NCI-H748 (cell line): Measurements from ENCODE around the gene JPH4.
A peak's percentile ranks its signal among the peaks of the same experiment; 100 is the strongest.
"Not testable (repeated sequence)": the region's sequence is repeated elsewhere in the genome, so short reads cannot be mapped to it uniquely, and the experiment has no call there.

ENCODE experiments used
- DNase-seq: peaks from one replicate; lab custom pipeline; 2025; ENCODE audit not compliant: unreplicated experiment; lab: John Stamatoyannopoulos, UW

The JPH4 gene

DNA sequence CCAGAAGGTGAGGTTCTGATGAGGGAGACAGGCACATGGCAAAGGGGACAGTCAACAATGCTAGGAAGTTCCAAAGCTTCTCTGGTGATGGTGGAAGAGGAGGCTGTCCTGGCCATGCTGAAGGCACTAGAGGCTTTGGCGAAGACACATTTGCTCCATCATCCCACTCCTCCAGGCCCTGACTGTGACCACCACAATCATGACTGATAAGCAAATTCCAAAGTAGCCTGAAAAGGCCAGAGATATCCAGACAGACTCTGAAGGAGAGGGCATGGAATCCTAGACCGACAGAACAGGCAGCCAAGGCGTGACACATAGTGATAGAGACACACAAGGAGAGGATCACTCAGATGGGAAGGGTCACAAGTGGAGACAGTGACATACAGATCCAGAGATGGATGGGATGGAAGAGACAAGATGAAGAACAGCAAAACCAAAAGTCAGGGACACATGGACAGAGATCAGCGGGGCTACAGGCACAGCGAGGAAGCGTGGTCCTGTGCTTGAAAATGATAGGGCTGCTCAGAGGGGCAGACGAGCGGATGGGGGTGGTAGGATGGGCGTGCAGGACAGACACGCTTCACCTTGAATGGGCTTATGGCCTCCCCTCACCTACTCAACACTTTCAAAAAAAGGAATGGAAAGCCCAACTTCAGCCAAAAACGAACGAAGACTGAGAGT lies 28.3 kb downstream of the JPH4 start:
- no peak for DNase-seq

DNA sequence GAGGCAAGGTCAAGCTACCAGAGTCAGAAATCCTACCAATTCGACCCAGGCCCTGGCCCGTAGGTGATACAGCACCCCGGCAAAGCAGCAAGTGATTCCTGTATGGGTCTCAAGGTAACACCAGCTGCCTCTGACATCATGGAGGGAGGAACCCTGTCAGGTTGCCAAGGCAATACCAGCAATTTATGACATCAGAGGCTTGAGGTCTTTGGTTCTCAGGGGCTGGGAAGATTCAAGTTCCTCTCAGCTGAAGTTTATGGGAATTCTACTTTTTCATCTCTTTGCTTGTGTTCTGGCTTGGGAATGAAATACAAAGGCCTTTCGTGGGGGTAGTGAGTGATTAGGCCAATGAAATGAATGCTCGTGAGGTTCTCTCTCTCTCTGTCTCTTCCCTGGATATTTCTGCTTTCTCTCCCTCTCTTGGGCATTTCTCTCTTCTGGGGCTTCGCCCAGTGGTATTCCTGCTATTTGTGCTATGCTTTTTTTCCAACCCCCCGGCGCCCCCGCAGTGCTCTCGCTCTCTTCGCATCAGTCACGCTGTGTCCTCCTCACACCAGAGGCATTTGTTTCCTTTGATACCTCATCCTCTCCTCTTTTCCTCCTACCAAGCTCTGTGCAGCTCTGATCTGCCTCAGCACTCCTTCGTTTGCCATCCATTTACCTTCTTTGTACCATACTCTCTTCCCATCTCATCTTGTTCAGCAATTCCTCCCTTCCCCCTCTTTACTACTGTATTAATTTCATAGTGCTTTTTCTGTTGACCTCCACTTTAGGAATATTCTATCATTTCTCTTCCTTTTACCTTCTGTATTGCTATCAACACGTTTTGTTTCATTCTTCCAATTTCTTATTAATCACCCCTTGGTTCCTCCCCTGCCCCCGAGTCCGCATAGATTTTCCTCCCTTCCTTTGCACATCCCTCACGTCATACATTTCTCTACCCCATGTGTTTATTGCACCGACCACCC lies 30.0 kb downstream of the JPH4 start:
- peak; percentile 22 for DNase-seq

DNA sequence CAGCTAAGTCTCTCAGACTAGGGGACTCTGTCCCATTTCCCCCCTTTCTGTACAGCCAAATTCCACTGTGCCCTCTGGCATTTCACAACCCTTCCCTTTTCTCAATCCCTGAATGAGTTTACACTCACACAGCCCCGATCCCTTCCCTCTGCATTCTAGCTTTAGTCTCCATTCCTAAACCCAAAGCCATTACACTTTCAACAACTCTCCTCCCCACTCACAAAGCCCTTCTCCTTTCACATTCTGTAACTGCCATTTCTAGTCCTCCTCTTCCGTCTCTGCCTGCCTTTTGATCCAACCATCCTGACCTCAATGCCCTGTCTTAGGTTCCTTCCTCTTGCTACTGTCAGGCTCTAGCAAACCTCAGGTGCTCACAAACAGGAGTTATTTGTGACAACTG lies 30.7 kb downstream of the JPH4 start:
- DNase-seq, result no peak

DNA sequence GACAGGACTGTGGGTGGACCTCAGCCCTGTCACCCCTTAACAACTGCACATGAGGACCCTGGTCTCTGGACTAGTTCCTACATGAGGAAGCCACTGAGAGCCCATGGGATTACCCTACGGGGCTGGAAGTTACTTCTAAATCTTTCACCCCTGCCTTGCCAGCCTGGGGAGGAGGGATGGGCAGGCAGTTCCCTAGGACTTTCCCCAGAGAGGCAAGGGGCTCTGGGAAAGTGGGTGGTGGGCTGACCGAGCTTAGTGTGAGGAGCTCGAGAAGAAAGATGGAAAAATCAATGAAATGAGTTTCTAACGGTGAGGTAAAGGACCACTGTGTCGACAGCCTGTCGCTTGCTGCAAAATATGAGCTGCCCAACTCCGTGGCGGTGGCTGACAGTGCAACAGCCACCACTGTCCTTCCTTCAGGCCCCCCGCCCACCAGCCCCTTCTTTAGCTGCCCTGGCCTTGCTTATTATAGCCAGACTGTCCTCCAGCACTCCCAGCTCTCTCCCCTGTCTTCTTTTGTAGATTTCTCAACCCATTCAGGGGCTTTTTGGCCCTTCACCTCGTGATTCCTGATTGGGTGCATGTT lies 32.0 kb downstream of the JPH4 start:
- no peak for DNase-seq

DNA sequence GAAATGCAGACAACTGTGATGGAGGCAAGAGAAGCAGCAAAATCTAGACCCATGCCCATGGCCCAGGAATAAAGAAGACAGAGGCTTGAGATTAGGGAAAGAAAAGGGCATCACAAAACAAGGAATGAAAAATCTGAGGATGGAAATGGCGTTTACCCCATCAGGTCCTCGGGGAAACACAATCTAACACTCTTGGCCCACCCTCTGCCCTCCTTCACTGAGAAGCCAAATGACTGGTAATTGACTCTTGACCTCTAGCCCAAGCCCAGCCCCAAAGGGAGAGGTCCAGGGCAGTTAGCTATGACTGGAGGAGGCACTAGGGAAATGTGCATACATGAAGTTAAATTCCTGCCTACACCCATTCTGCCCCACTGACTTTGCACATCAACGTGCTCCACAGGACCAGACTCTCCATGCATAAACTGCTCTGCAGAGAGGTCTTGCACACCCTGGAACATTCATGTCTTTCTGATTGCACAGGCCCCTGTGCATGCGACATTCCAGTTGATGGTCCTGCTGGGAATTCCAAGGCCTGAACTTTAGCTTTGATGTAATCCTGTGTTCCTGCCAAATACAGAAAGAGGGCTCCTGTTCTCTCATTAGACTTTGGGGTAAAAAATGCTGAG lies 32.7 kb downstream of the JPH4 start:
- DNase-seq, result no peak

DNA sequence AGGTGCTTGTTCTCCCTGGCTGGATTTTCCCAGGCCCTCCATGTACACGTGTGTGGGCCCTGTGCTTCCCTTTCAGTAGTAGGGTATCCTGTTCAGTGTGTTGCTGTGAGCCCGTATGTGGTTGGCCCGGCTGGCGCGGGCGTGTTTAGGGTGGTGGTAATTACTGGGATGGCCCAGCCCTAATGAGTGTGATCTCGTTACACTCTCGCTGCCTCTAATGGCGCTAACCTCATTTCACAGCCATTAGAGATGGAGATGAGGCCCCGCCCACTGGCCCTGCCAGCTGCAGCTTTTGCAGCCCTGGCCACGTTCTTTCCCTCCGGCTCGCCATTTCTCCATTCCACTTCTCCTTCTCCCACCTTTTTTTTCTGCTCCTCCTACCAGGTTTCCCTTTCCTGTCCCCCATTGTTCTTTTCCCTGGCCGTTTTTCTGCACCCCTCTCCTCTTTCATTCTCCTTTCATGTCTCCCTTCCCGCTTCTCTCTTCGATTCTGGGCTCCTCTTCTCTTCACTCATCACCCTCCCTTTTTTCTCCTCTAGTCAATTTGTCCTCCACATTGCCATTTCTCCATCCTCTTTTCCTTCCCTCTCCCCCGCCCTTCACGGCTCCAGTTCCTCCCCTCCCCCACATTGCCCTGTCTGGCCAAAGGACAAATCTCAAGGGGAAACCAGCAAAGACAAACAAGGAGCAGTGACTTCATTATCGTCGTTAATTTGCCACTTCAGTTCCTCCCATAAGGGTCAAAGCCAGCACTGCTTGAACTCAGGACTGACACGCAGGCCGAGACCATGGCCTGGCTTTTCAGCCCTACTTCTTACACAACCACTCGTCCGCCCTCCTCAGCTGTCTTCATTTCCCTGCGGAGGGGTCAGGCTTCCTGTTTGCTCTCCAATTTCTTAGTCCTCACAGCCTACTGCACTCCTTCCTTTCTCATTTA lies 33.8 kb downstream of the JPH4 start:
- DNase-seq, result peak; percentile 98

DNA sequence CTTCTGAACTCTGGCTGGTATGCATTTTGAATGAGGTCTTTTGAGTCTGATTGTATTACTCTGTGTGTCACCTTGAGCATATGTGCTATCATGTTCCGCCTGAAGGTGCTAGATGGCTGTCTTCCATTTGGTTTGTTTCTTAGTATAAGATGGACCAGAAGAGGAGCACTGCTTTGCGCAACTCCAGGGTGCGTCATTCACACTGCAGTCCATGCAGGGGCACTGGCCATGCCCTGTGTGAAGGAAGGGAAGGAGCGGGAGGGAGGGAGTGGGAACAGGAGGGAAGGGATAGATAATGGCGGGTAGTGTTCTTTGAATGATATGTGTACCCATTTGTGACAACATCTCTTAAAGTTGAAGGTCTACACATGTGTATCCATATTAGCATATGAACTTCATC lies 35.2 kb downstream of the JPH4 start:
- DNase-seq, result no peak

DNA sequence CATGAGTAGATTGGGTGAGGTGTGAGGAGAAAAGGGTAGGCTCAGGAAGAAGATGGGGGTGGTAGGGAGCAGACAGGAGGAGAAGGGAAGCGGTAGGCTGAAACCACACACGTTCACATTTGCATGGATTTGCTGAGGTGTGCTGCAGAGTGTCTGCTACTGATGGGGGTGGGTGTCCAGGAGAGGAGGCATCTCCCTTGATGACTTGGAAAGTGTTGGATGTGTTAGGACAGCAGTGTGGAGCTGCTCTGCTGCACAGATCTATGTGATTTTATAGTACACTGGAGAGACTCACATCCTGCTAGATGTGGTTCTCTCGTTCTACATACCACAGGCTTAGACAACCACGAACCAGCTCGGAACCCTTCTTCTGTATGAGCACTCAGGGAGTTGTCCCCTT lies 36.3 kb downstream of the JPH4 start:
- DNase-seq, result no peak

DNA sequence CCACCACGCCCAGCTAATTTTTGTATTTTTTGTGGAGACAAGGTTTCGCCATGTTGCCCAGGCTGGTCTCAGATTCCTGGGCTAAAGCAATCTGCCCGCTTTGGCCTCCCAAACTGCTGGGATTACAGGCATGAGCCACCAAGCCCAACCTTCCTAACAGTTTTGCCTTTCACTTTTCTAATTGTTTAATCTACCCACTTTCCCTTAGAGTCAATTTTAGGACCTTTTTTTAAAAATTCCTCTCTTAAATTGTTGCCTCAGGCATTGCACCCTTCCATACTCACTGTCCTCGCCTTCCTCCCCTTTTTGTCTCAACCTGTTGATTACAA lies 38.5 kb downstream of the JPH4 start:
- DNase-seq, result no peak

DNA sequence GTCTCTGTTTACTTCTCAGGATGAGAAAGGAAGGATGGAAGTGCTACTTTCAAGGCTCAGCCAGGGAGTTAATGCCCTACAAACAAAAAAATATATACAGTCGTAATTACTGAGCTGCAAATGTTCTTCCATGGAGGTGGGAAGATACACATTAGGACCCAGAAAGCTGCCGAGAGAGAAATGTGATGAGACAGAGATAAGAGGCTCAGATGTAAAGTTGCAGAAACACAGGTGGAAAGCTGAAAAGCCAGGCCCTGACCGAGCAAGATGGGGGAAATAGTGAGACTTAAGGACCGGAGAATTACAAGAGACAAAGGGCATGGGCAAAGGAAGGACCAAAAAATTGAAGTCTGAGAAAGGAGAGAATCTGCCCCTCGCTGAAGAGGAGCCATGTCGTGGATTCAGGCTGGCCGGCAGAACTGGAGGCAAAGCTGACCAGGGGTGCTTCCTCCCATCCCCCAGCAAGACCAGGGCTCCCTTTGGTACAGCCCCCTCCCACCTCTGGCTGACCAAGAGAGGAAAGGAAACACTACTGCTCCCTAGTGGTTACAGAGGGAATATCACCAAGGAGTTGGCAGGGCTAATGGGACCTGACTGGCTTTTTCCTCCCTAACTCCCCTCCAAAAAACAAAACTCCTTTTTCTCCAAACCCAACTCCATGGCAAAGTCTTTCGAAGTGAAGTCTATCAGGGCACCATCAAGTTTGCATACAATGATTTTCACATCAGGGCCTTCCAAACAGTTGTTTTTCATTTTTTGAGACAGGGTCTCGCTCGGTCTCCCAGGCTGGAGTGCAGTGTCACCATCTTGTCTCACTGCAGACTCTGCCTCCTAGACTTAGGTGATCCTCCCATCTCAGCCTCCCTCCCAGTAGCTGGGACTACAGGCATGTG lies 39.1 kb downstream of the JPH4 start:
- peak; percentile 67 for DNase-seq

DNA sequence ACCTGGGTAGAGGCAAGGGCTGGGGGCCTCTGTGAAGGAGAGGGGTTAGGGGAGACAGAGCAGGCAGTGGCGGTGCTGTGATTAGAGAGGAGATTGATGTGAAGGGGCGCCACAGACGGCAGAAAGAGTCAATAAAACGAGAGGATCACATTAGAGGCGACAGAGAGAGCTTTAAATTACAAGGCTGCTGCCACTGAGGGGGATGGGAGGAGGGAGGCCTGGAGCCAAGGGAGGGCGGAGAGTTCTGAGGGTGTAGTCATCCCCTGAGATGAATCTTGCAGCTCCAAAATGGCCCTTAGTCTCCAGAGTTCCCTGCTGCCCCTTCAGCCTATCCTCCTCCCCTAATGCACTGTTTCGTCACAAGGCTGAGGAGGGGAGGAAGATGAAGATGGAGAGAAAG lies 39.8 kb downstream of the JPH4 start:
- DNase-seq, result no peak

DNA sequence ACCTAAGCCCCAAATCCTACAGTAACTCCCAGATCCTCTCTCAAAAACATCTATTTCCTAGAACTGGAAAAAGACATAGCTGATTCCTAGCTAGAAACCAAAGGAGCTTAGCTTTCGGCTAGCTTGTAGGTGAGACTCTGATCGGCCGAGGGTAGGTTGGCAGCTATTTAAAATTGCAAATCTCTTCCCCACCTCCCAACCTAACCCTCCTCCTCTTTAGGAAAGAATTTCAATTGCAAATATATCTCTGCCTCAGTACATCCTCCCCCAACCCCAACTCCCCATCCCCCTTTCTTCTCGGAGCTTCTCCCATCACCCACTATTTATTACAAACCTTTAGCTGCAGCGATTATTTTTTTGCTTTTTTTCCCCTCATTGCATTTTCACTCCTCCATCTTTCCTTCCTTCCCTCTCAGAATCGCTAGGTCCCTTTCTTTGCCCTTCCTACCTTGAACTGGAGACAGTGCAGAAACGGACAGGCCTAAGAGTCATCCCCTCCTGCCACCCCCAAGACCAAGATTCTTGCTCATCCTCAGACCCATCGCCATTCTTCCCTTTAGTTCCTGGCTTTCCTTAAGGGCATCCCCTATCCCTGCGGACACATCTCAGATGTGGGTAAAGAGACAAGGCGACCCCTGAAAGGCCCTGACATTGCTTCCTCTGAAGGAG lies 40.4 kb downstream of the JPH4 start:
- no peak for DNase-seq

DNA sequence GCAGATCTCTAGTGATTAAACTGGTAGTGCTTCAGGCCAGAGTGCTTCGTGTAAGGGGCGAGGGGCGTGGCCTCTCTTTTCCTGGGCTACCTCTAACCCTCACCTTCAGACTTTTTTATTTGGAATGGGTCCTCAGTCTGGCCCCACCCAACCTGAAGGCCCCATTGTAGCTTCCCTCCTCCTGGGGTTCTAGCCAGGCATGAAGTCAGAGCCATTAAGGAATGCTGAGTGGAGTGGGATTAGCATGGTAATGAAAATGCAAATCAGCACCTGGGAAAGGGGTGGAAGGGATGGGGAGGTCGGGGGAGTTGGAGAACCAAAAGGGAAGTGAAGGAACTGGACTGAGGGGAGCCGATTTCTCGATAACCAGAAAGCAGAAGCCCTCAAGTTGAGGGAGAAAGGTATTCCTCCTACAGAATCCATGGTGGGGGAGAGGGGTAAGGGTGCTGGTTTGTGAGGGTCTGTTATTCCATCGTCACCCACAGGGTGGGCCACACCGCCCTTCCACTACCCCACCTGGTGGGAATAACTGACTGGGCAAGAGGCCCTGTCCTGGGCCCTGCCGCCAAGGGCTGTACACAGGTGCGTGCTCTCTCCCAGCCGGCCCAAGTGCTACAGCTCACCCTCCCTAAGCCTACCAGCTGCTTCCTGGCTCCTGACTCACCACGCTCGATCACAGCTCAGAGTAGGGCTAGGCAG lies 41.1 kb downstream of the JPH4 start:
- no peak for DNase-seq

DNA sequence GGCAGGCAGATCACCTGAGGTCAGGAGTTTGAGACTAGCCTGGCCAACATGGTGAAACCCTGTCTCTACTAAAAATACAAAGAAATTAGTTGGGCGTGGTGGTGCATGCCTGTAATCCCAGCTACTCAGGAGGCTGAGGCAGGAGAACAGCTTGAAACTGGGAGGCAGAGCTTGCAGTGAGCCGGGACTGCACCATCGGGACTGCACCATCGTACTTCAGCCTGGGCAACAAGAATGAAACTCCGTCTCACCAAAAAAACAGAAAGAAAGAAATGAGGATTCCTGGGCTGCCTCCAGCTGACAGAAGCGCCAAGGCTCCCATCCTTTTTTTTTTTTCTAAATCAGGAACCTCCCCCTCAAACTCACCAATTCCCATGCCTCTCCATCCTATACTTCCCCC lies 41.7 kb downstream of the JPH4 start:
- DNase-seq, result not testable (repeated sequence)

DNA sequence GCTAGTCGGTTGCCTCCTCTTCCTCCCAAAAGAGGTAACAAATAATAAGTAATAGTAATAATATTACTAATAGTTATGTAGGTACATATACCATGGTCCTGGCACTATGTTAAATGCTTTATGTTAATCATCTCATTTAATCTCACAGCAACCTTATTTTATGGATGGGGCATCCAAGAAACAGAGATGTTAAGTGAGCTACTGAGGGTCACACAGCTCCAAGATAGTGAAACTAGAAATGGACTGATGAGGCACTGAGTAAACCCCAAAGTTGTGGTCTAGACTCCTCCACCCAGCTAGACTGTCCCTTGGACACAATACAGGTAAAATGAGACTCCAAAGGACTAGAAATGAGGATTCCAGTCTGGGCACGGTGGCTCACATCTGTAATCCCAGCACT lies 42.1 kb downstream of the JPH4 start:
- no peak for DNase-seq

DNA sequence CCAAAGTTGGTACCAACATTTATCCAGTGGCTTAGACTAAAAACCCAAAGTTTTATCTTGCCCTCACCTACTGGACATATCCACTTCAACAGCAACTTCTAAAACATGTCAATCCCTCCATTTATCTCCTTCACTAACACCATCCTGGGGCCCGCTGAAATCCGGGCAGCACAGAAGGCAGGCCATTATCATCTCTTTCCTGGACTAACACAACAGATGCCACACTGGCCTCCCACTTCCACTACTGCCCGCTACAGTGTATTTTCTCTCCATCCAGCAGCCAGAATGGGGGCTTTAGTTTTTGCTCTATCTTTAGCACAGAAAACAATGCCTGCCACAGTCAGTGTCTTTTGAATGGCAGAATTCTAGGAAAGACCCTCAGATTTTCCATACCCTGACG lies 42.6 kb downstream of the JPH4 start:
- no peak for DNase-seq

DNA sequence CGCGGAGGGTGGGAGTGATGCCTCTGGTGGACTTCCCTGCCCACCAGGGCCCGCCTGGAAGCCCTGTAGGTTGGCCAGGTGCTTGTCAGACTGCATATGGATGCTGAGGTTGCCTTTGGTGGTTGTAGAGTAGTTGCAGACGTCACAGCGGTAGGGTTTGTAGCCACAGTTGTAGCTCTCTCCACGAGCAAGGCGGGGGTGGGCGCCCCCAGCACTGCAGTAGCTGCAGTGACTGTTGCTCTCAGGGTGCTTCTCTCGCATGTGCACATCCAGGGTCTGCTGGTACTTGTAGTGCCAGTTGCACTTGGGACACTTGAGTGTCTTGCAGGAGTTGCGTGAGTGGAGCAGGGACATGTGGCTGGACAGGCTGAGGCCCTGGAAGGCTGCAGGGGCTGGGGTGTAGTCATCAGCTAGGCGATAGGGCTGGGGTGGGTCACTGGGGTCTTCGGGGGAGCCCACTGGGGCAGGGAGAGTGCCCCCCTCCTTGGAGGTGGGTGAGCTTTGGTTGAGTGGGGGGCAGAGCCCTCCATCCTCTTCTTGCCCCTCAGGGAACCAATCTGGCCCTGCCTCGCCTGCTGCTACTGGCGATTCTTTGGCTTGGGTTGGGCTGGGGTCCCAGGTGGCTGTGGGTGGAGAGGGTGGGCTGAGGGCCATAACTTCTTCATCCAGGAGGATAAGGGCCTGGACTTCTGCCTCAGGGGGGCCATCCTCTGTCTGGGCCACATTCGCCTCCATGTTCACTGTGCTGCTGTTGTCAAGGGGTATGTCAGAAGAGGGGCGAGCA lies 44.7 kb downstream of the JPH4 start:
- no peak for DNase-seq

DNA sequence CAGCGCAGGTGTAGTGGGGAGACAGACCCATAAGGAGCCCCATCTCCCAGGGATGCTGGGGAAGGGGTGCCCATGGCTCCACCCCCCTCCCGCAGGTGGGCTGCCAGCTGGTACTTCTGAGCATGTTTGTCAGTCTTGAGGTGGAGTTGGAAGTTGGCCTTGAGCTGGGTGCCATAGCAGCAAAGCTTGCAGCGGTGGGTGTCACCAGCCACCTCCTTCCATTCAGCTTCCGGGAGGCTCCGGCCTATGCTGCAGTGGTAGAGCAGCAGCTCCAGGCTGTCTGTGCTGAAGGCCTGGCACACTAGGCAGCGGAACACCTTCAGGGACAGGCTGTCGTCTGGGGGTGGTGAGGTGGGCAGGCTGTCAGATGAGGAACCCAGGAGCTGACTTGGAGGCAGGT lies 45.9 kb downstream of the JPH4 start:
- no peak for DNase-seq
